Transverse colon (tissue), 4 donors: ENCODE data around the gene SLC24A4.

Experiments used
- POLR2A ChIP-seq: fragments of 450-650 bp; IDR thresholded peaks from one replicate; pipeline ENCODE4 v1.6.1; 2016; ENCODE audit warnings: antibody characterized with exemption, mild to moderate bottlenecking, moderate library complexity
- POLR2AphosphoS5 ChIP-seq, 3 donors: sonication (generic); formaldehyde crosslinking; IDR thresholded peaks; one replicate each; pipeline ENCODE4 v1.6.1; 2016; ENCODE audit warnings: antibody characterized with exemption in 3 of 3
- TF ChIP-seq, protein P1 (sequence below), 5 experiments: fragments of 200-600 bp in 3 of 5; fragments of 450-650 bp in 2 of 5; sonication (generic) in 3 of 5; IDR thresholded peaks; 1 replicate in 2 of 5; 2 replicates in 3 of 5; pipeline ENCODE4 v1.5.1; 2016 to 2017; ENCODE audit warnings: antibody characterized with exemption in 5 of 5, inconsistent platforms in 3 of 5, mild to moderate bottlenecking in 2 of 5, moderate library complexity in 1 of 5

GRCh38 chr14:92512807-92513203, 189.8 kb downstream of the SLC24A4 start:
- TF ChIP-seq POLR2A (no peak), POLR2AphosphoS5 (IDR thresholded peaks at IDR 0.05) (no peak)
- TF ChIP-seq, protein P1, sequence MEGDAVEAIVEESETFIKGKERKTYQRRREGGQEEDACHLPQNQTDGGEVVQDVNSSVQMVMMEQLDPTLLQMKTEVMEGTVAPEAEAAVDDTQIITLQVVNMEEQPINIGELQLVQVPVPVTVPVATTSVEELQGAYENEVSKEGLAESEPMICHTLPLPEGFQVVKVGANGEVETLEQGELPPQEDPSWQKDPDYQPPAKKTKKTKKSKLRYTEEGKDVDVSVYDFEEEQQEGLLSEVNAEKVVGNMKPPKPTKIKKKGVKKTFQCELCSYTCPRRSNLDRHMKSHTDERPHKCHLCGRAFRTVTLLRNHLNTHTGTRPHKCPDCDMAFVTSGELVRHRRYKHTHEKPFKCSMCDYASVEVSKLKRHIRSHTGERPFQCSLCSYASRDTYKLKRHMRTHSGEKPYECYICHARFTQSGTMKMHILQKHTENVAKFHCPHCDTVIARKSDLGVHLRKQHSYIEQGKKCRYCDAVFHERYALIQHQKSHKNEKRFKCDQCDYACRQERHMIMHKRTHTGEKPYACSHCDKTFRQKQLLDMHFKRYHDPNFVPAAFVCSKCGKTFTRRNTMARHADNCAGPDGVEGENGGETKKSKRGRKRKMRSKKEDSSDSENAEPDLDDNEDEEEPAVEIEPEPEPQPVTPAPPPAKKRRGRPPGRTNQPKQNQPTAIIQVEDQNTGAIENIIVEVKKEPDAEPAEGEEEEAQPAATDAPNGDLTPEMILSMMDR (IDR thresholded peaks at IDR 0.05): no peak
